ENCODE data around the gene PSENEN. TPM values are rescaled to one million over a fixed set of nuclear protein-coding genes. Genes with fewer than 3 reads are reported as not detected.

PSENEN gene
- total and polyA plus RNA-seq, 2 of the 8 experiments (the other 6 are each of a cell fraction or from before 2014, with no cell fraction given) = 66.7 to 75.3 TPM

GRCh38 chr19:35724560-35724959 lies 20.9 kb upstream of the PSENEN start:
- Histone ChIP-seq H3K56ac (replicated peaks; ENCODE audit: insufficient read length, low read depth, low read length) (no peak overlapping the region), H3K36me3 (ENCODE audit: control insufficient read depth in 2 of 4, insufficient read depth in 4 of 4, low read length in 3 of 4) (peaks cover 45 to 73% (median 63%) of the 10 kb centered on the region in 4 experiments), H3K9me3 (ENCODE audit: insufficient read depth in 2 of 2, low read depth in 1 of 2, low read length in 1 of 2) (no peaks in the 10 kb centered on the region), H2AK5ac (ENCODE audit: low read depth, low read length) (no peak overlapping the region), H3K14ac (ENCODE audit: insufficient read length) (no peak overlapping the region), H4K5ac (ENCODE audit: insufficient read length, low read depth, low read length) (no peak overlapping the region), H3K4me1 (replicated peaks in 1 of 4; ENCODE audit: control insufficient read depth in 3 of 4, insufficient read depth in 4 of 4, low read length in 3 of 4) (no peaks in the 10 kb centered on the region), H2BK12ac (ENCODE audit: low read depth, low read length) (no peak overlapping the region), H3K23me2 (ENCODE audit: low read depth, low read length) (no peaks in the 10 kb centered on the region), H2BK5ac (ENCODE audit: low read depth, low read length) (no peak overlapping the region), H2BK15ac (ENCODE audit: low read length) (no peak overlapping the region), H3K79me1 (ENCODE audit: low read depth, low read length) (no peaks in the 10 kb centered on the region; the same call in 1 of the 2 replicates), H3K79me2 (ENCODE audit: control insufficient read depth in 1 of 2, insufficient read depth in 2 of 2, low read length in 2 of 2) (peaks cover 0 to 7% of the 10 kb centered on the region in 2 experiments; a peak in 1 of 4 replicates), H3K18ac (ENCODE audit: extremely low read depth, low read length) (no peak overlapping the region), H3K27me3 (replicated peaks in 1 of 4; ENCODE audit: control insufficient read depth in 3 of 4, extremely low read depth in 1 of 4, insufficient read depth in 3 of 4, low read length in 3 of 4) (no peaks in the 10 kb centered on the region), H3K9ac (replicated peaks in 1 of 4; ENCODE audit: extremely low read depth in 1 of 4, low read depth in 3 of 4, low read length in 3 of 4) (no peak overlapping the region), H2BK20ac (ENCODE audit: low read length) (no peak overlapping the region), H3K4me2 (ENCODE audit: insufficient read depth in 1 of 2, low read depth in 2 of 2, low read length in 2 of 2) (no peak overlapping the region), H4K91ac (replicated peaks; ENCODE audit: insufficient read length, low read length) (no peak overlapping the region), H3K4me3 (ENCODE audit: extremely low read depth in 1 of 4, insufficient read depth in 2 of 4, low read depth in 3 of 4, low read length in 4 of 4) (no peak overlapping the region), H4K8ac (ENCODE audit: extremely low read depth, insufficient read depth, low read length) (no peak overlapping the region), H2BK120ac (replicated peaks; ENCODE audit: low read depth, low read length) (no peak overlapping the region), H4K20me1 (replicated peaks in 1 of 2; ENCODE audit: control insufficient read depth in 1 of 2, insufficient read depth in 2 of 2, low read length in 2 of 2) (peaks cover 4 to 17% of the 10 kb centered on the region in 2 experiments), H3K4ac (replicated peaks; ENCODE audit: insufficient read length, low read depth, low read length) (no peak overlapping the region), H3K27ac (ENCODE audit: low read depth, low read length) (no peak overlapping the region), H3K23ac (ENCODE audit: insufficient read length) (no peak overlapping the region), H2AFZ (ENCODE audit: low read length) (no peak overlapping the region)
- FAIRE-seq (no peak), DNase-seq (ENCODE audit: low read depth in 1 of 2, low spot score in 2 of 2) (no peak)
- ChIA-PET POLR2A (ENCODE audit: partially characterized antibody) (interaction anchor here (1.7 to 6.1 kb wide), 3 partner anchors 8 to 16 kb away, joined by 5 to 39 read pairs (median 9); no protein-coding TSS in a partner anchor), CTCF (ENCODE audit: partially characterized antibody) (interaction anchor here (0.5 to 11.8 kb wide), 3 partner anchors 14 to 32 kb away, joined by 3 to 80 read pairs (median 3); partner anchors contain the start of genes IGFLR1 and LIN37)
- TF ChIP-seq YY1 (IDR thresholded peaks at IDR 0.05; ENCODE audit: low read depth, low read length) = no peak
- no peak for TF ChIP-seq SIN3A (conservative IDR thresholded peaks at IDR 0.05 in 1 of 2, IDR thresholded peaks at IDR 0.05 in 1 of 2; ENCODE audit: low read depth in 1 of 2, low read length in 2 of 2)
- TF ChIP-seq FOSL1 (IDR thresholded peaks at IDR 0.05; ENCODE audit: insufficient read depth, low read depth, low read length) = no peak
- no peak for TF ChIP-seq USF2 (IDR thresholded peaks at IDR 0.05; ENCODE audit: low read length)
- 91% methylated on average over 12 of the region's 12 CpGs; no CpG with 5 or more reads in 1 of the 2 experiments for WGBS, 2 experiments (ENCODE audit: extremely low coverage in 1 of 2, insufficient coverage in 1 of 2, insufficient read length in 1 of 2, insufficient replicate concordance in 2 of 2, low coverage in 1 of 2, low lambda C conversion rate in 2 of 2, missing lambda C conversion rate in 1 of 2)

All from H1 (cell line).